Endothelial cell of umbilical vein (primary cell): ENCODE measurements around the gene TPCN2.

ENCODE experiments used
- CTCF ChIP-seq, 2 donors: IDR thresholded peaks; 1 replicate in 1 of 2; 2 replicates in 1 of 2; pipeline ENCODE4 v1.5.1; 2011; ENCODE audit warnings: low read length in 2 of 2, mild to moderate bottlenecking in 2 of 2, moderate library complexity in 2 of 2, control low read depth in 1 of 2, inconsistent platforms in 1 of 2, low read depth in 1 of 2; ENCODE audit not compliant: insufficient read depth in 1 of 2; ENCODE audit errors: extremely low read depth in 1 of 2
- EZH2 ChIP-seq: IDR thresholded peaks from 2 replicates; pipeline ENCODE4 v1.6.1; 2012; ENCODE audit warnings: borderline replicate concordance, low read depth, mild to moderate bottlenecking, moderate library complexity, low read length, inconsistent platforms; ENCODE audit not compliant: severe bottlenecking
- MAX ChIP-seq: IDR thresholded peaks from 2 replicates; pipeline ENCODE4 v1.6.1; 2011; ENCODE audit not compliant: insufficient read depth, insufficient read length
- POLR2A ChIP-seq: IDR thresholded peaks from 2 replicates; pipeline ENCODE4 v1.6.1; 2012; ENCODE audit warnings: low read depth, mild to moderate bottlenecking, control low read depth, low read length
- POLR2AphosphoS5 ChIP-seq: IDR thresholded peaks from 2 replicates; pipeline ENCODE4 v1.6.1; 2012; ENCODE audit warnings: low read depth, mild to moderate bottlenecking, control low read depth, low read length, moderate library complexity; ENCODE audit not compliant: insufficient read depth

- TF ChIP-seq CTCF (IDR thresholded peaks at IDR 0.05; ENCODE audit: extremely low read depth in 1 of 2, insufficient read depth in 1 of 2, low read depth in 1 of 2, low read length in 2 of 2) (no peak), POLR2A (no peak), POLR2AphosphoS5 (no peak), EZH2 (no peak), MAX (no peak)
These were observed 81.9 kb downstream of the TPCN2 start for GRCh38 chr11:69130654-69131053.
